Glomerular visceral epithelial cell (primary cell): ENCODE results near the gene GSTM2.

Experiments
- DNase-seq: peaks from one replicate; pipeline ENCODE4 v3.0.0-alpha.2; 2016; ENCODE audit errors: extremely low spot score

Gene GSTM2

DNA sequence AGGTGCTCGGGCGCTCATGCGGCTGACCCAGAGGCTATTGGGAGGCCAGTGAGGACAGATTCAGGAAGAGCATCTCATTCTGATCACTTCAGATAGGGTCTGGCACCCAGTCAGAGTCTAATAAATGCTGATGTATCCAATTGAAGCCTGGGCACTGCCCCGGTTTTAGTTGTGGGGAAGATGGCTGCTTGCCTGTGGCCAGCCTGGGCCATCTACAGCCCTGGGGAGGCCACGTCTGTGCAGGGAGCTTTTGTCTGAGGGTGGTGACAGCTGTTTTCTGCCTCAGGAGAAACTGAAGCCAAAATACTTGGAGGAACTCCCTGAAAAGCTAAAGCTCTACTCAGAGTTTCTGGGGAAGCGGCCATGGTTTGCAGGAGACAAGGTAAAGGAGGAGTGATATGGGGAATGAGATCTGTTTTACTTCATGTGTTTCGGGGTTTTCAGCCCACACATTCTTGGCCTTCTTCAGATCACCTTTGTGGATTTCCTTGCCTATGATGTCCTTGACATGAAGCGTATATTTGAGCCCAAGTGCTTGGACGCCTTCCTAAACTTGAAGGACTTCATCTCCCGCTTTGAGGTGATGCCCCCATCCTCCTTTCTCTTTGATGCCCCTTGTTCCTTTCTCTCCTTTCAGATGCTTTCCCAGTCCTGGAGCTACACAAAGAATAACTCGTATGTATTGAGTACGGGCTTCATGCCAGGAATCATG is 47.0 kb downstream of the GSTM2 start:
- DNase-seq = no peak

DNA sequence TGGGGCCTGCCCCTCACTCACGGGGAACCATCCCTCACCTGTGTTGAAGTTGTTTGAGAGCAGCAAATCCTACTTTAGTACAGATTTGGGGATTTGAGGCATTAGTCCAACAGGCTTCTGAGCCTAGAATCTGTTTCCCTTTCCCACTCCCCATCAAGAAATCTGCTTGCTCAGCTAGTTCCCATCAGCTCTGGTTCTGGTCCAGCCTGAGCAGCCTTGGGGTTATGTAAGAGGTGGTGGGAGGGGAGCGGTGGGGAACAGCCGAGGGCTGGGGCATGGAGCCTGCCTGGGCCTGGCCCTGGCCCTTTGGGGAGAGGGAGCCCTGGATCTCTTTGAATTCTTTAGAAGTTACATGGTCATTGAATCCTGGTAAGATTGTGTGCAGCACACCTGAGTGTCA is 48.3 kb downstream of the GSTM2 start:
- no peak for DNase-seq

DNA sequence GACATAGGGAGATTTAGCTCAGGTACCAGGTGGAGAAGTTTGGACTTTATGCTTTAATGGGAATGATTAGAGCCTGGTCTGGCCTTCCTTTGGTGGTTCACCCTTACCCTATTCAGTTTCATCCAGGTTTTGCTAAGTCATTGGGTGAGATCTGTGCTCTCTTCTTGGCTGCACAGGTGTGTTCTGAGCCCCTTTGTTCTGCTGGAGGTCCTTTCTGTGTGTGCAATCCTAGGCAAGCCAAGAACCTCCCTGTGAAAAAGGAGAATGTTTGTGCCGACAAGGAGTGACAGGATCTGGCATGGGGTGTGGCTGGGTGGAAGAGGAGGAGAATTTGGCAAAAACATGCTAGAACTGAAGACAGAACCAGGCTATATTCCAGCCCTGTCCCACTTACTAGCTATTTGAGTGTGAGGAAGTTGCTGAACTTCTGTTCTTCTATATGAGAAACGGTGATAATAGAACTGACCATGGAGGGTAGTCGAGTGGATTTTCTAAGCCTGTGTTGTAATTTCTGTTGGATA is 48.8 kb downstream of the GSTM2 start:
- DNase-seq = no peak

DNA sequence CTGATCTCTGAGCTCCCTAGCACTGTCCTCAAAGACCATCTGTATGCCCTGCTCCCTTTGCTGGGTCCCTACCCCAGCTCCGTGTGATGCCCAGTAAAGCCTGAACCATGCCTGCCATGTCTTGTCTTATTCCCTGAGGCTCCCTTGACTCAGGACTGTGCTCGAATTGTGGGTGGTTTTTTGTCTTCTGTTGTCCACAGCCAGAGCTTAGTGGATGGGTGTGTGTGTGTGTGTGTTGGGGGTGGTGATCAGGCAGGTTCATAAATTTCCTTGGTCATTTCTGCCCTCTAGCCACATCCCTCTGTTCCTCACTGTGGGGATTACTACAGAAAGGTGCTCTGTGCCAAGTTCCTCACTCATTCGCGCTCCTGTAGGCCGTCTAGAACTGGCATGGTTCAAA is 49.9 kb downstream of the GSTM2 start:
- no peak for DNase-seq

DNA sequence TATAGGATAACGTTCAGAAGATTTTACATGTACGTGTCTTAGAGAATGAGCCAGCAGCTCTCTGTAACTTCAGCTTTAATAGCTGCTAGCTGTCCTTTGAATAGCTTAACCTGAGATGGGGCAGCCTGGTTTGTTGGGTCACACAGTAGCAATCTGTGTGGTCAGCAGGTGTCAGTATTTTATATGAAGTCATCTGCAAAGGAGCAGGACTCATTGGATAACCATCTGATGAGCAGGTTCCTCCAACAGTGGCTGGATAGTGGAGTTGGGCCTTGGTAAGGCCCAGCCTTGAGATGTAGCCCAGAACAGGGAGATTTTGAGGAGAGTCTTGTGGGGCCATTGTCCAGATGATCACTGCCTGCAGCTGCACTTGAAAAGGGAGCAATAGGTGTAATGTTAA is 50.6 kb downstream of the GSTM2 start:
- DNase-seq = peak; percentile 29

DNA sequence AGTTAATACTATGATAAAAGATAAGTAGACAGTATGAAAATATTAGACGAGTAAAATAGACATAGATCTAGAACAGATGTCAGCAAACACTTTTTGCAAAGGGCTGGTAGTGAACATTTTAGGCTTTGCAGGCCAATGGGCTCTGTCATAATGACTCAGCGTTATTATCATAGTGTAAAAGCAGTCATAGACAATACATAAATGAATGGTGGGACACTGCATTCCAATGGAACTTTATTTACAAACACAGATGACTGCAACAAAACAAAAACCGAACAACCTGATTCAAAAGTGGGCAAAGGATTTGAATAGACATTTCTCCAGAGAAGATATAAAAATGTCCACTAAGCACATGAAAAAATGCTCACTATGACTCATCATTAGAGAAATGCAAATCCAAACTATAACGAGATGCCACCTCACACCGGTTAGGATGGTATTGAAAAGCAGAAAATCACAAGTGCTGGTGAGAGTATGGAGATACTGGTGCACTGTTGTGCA is 51.5 kb downstream of the GSTM2 start:
- DNase-seq = no peak

DNA sequence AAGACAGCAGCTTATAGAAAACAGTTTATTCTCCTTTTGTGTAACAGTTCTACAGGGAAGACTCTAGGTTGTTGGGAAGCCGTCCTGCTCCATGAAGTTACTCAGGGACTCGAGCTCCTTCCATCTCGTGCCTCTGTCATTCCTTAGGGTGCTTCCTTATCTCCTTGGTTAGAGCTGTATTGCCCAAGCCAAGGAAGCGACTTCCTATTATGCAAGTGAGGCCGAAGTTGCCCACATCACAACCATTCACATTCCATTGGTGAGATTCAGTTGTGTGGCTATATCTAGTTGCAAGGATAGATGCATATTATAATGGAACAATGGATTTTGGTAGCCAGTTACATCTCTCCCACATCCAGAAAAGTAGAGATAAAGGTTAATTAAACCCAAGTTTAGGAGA is 53.2 kb downstream of the GSTM2 start:
- DNase-seq = no peak

DNA sequence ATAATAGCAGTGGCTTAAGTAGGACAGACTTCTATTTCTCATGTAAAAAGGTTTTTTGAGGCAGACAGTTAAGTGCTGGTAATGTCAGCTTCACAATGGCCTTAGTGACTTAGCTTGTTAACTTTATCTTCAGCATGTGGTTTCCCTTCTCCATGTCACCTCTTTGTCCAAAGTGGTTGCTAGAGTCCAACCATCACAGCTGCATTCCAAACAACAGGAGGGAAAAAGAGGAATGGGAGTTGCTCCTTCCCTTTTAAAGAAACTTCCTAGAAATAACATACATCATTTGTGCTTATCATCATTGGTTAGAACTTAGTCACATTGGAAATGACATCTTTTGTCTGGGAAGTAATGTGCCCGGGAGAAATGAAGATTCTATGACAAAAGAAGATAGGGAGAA is 54.1 kb downstream of the GSTM2 start:
- DNase-seq = no peak

DNA sequence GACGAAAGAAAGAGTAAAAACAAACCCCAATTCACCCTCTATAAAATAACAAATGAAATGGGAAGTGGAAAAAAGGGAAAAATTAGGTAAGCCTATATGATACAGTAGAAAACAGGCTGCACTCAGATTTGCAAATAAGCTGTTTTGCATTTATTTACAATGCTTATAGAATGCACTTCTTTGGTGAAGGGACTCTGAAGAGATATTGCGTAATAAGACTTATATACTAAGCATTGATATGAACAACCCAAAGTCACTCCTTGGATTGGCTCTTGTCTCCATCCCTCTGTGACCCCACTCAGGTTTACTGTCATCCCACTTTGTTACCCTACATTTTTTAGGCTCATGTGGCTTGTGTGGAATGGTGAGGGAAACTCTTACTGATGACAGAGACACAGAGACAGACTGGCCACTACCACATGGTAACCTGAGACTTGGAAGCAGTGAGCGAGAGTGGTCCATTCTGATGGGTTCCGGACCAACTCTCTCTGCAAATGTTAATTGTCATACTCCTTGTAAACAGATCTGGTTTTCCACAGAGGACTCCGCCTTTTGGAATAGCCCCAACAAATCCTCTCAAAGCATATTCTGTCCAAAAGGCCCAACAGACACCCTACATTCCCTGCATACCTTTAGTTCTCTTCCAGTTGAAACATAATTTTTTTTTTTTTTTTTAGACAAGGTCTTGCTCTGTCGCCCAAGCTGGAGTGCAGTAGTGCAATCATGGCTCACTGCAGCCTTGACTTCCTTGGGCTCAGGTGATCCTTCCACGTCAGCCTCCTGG is 55.2 kb downstream of the GSTM2 start:
- no peak for DNase-seq
